Lung (tissue), 12 donors: ENCODE data around the gene ERC2. TPM values are rescaled to one million over a fixed set of nuclear protein-coding genes. Genes with fewer than 3 reads are reported as not detected.

ENCODE experiments used
- ATAC-seq: fragments of 200-7000 bp; cut with Tn5 transposase; one replicate; pipeline ENCODE4 v1.9.1; 2020; ENCODE audit warnings: moderate number of reproducible peaks; ENCODE audit not compliant: insufficient read depth, low FRiP score
- DNase-seq, 3 donors: peaks; one replicate each; pipeline ENCODE4 v3.0.0-alpha.2; 2013 to 2017
- H3K27ac ChIP-seq, 2 donors: one replicate each; pipeline ENCODE4 v1.5.1; 2013; ENCODE audit warnings: mild to moderate bottlenecking in 2 of 2, moderate library complexity in 2 of 2, control low read depth in 1 of 2, inconsistent platforms in 1 of 2, low read depth in 1 of 2, low read length in 1 of 2
- H3K27me3 ChIP-seq, 3 donors: one replicate each; pipeline ENCODE4 v1.5.1; 2013; ENCODE audit warnings: low read length in 2 of 3; ENCODE audit not compliant: control insufficient read depth in 3 of 3, insufficient read depth in 3 of 3
- H3K36me3 ChIP-seq, 4 donors: one replicate each; pipeline ENCODE4 v1.5.1; 2013; ENCODE audit warnings: low read length in 4 of 4, mild to moderate bottlenecking in 1 of 4, moderate library complexity in 1 of 4; ENCODE audit not compliant: control insufficient read depth in 4 of 4, insufficient read depth in 4 of 4
- H3K4me1 ChIP-seq, 5 donors: one replicate each; pipeline ENCODE4 v1.5.1; 2013; ENCODE audit warnings: low read length in 5 of 5, mild to moderate bottlenecking in 2 of 5, moderate library complexity in 1 of 5; ENCODE audit not compliant: control insufficient read depth in 5 of 5, insufficient read depth in 5 of 5
- H3K4me3 ChIP-seq: one replicate; pipeline ENCODE4 v1.5.1; 2013; ENCODE audit warnings: mild to moderate bottlenecking, control low read depth, moderate library complexity
- H3K9ac ChIP-seq, 2 donors: one replicate each; pipeline ENCODE4 v1.5.1; 2013; ENCODE audit warnings: low read length in 2 of 2, control low read depth in 1 of 2; ENCODE audit not compliant: insufficient read depth in 1 of 2
- H3K9me3 ChIP-seq, 4 donors: one replicate each; pipeline ENCODE4 v1.5.1; 2013; ENCODE audit warnings: low read length in 3 of 4, mild to moderate bottlenecking in 1 of 4, moderate library complexity in 1 of 4; ENCODE audit not compliant: control insufficient read depth in 4 of 4, insufficient read depth in 3 of 4
- CTCF ChIP-seq: IDR thresholded peaks from 2 replicates; pipeline ENCODE4 v1.5.1; 2012; ENCODE audit warnings: mild to moderate bottlenecking; ENCODE audit errors: control extremely low read depth, extremely low read depth
- WGBS, 2 donors: extraction: QIAGEN DNeasy Blood & Tissue Kit; methylation state at CpG; one replicate each; pipeline ENCODE4 v1.1.7; 2013; 5-methylcytosine and 5-hydroxymethylcytosine counted together
- polyA plus RNA-seq, 2 donors: library from polyadenylated mRNA; stranded (reverse); fragments of 200-250 nt; gene quantifications; one replicate each; pipeline ENCODE4 v1.2.1, GENCODE V29; 2013
- total RNA-seq, 2 donors: library from RNA; depleted of rRNA in 1 of 2; stranded (reverse); fragments of >200 nt in 1 of 2; gene quantifications; one replicate each; pipeline ENCODE4 v1.2.1, GENCODE V29; 2014 to 2021
- donor health status: control.
- donor health status: control.
- donor health status: Bipolar disorder and iron deficiency.
- donor health status: healthy.
- donor health status: DM: yes; HTN: yes; CAD: no.

ERC2 gene
- total and polyA plus RNA-seq, 4 donors = 0.20 to 3.5 (median 0.97) TPM

DNA sequence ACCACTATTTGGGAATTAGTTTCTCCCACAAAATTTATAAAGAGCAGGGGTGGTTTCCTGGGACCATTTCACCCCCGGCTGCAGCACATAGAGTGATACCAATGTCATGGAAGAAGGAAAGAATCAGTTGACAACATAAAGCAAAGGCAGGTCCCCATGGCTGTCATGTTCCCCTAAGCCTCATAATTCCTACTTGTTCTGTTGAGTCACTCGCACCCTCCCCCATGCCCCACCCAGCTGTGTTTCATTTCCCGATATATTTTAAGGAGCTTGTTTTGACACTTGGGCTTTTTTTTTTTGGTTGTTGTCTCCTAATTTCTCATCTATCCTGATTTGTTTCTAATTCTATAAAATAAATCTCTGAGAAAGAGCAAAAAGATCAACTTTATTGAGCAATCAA lies 24.9 kb downstream of the ERC2 start:
- ATAC-seq = no peak

DNA sequence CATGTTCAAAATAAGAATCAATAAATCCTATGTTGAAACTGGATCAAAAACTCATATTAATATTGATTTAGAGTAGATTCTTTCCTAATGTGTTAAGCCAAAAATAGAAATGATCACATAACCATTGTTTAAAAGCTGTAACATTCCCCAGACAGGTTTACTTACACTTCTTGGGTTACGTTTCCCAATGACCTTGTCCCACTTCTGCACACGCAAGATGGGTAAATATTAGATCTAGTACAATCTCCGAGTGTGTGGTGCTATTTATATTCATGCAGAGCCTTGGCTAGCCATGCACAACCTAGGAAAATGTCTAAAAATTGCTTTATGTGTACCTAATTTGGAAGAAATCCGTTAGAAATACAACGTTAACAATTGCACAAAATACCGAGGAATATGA lies 39.6 kb downstream of the ERC2 start:
- no peaks in the 10 kb centered on the region for H3K4me1 ChIP-seq
- H3K4me3 ChIP-seq = no peak overlapping the region
- no peak overlapping the region for H3K27ac ChIP-seq
- 62 to 71% methylated on average over 6 of the region's 6 CpGs for WGBS, 2 donors
- no peak for ATAC-seq
- no peak for TF ChIP-seq CTCF
- H3K27me3 ChIP-seq = no peaks in the 10 kb centered on the region
- peaks cover 0 to 5% (median 0%) of the 10 kb centered on the region in 4 donors for H3K9me3 ChIP-seq
- H3K9ac ChIP-seq = no peak overlapping the region
- no peaks in the 10 kb centered on the region for H3K36me3 ChIP-seq
- peak in 1 of 3 donors; percentile 19 for DNase-seq

More for the DNA sequence above, 24.9 kb downstream of the ERC2 start:
- TF ChIP-seq CTCF = no peak
- Histone ChIP-seq H3K4me3 (no peak overlapping the region), H3K27ac (no peak overlapping the region), H3K36me3 (no peaks in the 10 kb centered on the region), H3K4me1 (no peaks in the 10 kb centered on the region), H3K27me3 (no peaks in the 10 kb centered on the region), H3K9me3 (no peaks in the 10 kb centered on the region), H3K9ac (no peak overlapping the region)
- DNase-seq = no peak
- 86% methylated on average over 3 of the region's 3 CpGs for WGBS, 2 donors

GRCh38 chr3:56424885-56425284 lies 43.4 kb downstream of the ERC2 start:
- DNase-seq (no peak), ATAC-seq (no peak)
- H3K27me3 ChIP-seq = no peaks in the 10 kb centered on the region
- H3K27ac ChIP-seq = no peak overlapping the region
- H3K4me3 ChIP-seq = no peak overlapping the region
- H3K4me1 ChIP-seq = no peaks in the 10 kb centered on the region
- H3K9me3 ChIP-seq = peaks cover 0 to 3% (median 0%) of the 10 kb centered on the region in 4 donors
- no peak for TF ChIP-seq CTCF
- H3K36me3 ChIP-seq = no peaks in the 10 kb centered on the region
- H3K9ac ChIP-seq = no peak overlapping the region
- WGBS, 2 donors = 92% methylated on average over 3 of the region's 3 CpGs

- TF ChIP-seq CTCF = no peak
- H3K4me1 ChIP-seq = no peaks in the 10 kb centered on the region
- no peak overlapping the region for H3K9ac ChIP-seq
- ATAC-seq (no peak), DNase-seq (no peak)
- 61 to 71% methylated on average over 1 of the region's 1 CpG for WGBS, 2 donors
- H3K36me3 ChIP-seq = no peaks in the 10 kb centered on the region
- H3K27ac ChIP-seq = no peak overlapping the region
- no peaks in the 10 kb centered on the region for H3K27me3 ChIP-seq
- no peak overlapping the region for H3K4me3 ChIP-seq
- H3K9me3 ChIP-seq = peaks cover 0 to 3% (median 0%) of the 10 kb centered on the region in 4 donors
These were observed 43.9 kb downstream of the ERC2 start for GRCh38 chr3:56424336-56424735.
